ENCODE measurements around the gene GMPR. TPM values are rescaled to one million over a fixed set of nuclear protein-coding genes. Genes with fewer than 3 reads are reported as not detected.

GMPR gene
- total and polyA plus RNA-seq, 8 donors = 9.8 to 46.3 (median 26.9) TPM

DNA sequence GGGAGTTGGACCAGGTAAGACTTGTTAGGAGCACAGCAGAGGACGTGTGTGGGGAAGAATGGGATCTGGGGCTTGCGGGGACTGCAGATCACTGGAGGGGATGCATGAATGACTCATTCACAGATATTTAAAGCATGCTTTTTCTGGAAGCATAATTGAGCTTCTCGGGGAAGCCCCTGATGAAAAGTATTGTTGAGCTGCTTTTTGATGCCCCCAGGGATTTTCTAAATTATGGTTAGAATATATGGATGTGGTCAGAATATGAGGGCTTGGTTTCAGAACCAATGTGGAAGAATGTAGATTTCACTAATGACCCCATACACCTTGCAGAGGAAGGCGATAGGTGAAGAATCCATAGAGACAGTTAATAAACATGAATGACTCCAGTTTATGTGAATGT is 36.1 kb downstream of the GMPR start:
- Histone ChIP-seq H3K27ac (no peak overlapping the region), H3K36me3 (peaks cover 0 to 25% (median 9%) of the 10 kb centered on the region in 4 donors), H3K4me1 (peaks cover 10 to 28% (median 19%) of the 10 kb centered on the region in 4 donors), H3K9me3 (no peaks in the 10 kb centered on the region), H3K27me3 (no peaks in the 10 kb centered on the region), H3K4me3 (no peak overlapping the region)
- intact Hi-C loops (cut with DNase I; ENCODE audit: low total_unique reads) = no loop called here
- 80 to 92% (median 87%) methylated on average over 4 of the region's 4 CpGs for WGBS, 5 donors
- DNase-seq = no peak
- TF ChIP-seq EP300 (IDR thresholded peaks at IDR 0.05) (no peak), POLR2A (IDR thresholded peaks at IDR 0.05) (no peak)
- TF ChIP-seq, protein P1, sequence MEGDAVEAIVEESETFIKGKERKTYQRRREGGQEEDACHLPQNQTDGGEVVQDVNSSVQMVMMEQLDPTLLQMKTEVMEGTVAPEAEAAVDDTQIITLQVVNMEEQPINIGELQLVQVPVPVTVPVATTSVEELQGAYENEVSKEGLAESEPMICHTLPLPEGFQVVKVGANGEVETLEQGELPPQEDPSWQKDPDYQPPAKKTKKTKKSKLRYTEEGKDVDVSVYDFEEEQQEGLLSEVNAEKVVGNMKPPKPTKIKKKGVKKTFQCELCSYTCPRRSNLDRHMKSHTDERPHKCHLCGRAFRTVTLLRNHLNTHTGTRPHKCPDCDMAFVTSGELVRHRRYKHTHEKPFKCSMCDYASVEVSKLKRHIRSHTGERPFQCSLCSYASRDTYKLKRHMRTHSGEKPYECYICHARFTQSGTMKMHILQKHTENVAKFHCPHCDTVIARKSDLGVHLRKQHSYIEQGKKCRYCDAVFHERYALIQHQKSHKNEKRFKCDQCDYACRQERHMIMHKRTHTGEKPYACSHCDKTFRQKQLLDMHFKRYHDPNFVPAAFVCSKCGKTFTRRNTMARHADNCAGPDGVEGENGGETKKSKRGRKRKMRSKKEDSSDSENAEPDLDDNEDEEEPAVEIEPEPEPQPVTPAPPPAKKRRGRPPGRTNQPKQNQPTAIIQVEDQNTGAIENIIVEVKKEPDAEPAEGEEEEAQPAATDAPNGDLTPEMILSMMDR (IDR thresholded peaks at IDR 0.05) = no peak

DNA sequence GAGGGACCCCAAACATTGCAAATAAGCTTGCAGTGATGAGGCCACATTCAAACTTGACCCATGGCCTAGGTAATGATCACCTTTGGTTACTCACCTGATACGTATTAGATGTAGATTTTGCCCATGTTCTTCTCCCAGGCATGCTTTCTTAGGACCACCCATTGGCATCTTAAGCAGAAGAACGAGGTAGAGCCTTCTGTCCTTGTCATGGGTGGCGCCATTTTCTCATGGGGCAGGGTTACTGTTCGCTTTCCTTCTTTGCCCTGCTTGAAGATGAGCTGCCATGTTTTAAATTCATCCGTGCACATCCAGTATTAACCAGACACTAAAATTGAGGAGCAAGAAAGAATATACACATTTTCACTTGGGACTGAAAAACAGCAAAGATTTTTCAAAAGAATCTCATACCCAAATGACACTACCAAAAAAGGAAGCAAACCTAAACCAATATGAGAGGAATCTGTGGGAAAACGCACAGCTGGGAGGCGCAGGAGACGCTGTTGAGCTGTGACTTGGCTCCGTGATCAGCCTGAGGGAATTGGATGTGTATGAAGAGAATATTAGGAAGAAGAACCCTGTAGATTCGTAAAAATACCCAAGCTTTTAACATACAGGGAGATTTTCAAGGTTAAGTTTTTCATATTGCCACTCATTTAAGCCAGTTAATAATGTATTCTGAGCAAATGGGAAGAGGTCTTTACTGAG is 36.6 kb downstream of the GMPR start:
- no peak overlapping the region for H3K27ac ChIP-seq
- H3K9me3 ChIP-seq = no peaks in the 10 kb centered on the region
- H3K4me1 ChIP-seq = peaks cover 10 to 28% (median 19%) of the 10 kb centered on the region in 4 donors
- intact Hi-C loops (cut with DNase I; ENCODE audit: low total_unique reads) = no loop called here
- peaks cover 0 to 28% (median 9%) of the 10 kb centered on the region in 4 donors for H3K36me3 ChIP-seq
- WGBS, 5 donors = 88 to 94% (median 93%) methylated on average over 10 of the region's 10 CpGs
- H3K4me3 ChIP-seq = no peak overlapping the region
- no peaks in the 10 kb centered on the region for H3K27me3 ChIP-seq
- peak in 1 of 2 donors; percentile 53 for DNase-seq
- TF ChIP-seq POLR2A (IDR thresholded peaks at IDR 0.05) = no peak
- TF ChIP-seq, protein P1 (IDR thresholded peaks at IDR 0.05) = no peak
- TF ChIP-seq POLR2AphosphoS5 (IDR thresholded peaks at IDR 0.05) = no peak
- TF ChIP-seq EP300 (IDR thresholded peaks at IDR 0.05) = no peak

GRCh38 chr6:16277101-16277981 is 39.0 kb downstream of the GMPR start:
- peak overlapping the region in 3 of 5 donors; percentile 32 to 56 (median 50) for H3K27ac ChIP-seq
- H3K27me3 ChIP-seq = no peaks in the 10 kb centered on the region
- intact Hi-C loops (cut with DNase I; ENCODE audit: low total_unique reads) = no loop called here
- no peaks in the 10 kb centered on the region for H3K9me3 ChIP-seq
- H3K4me1 ChIP-seq = peaks cover 10 to 27% (median 19%) of the 10 kb centered on the region in 4 donors
- peak; percentile 73 to 91 for DNase-seq
- TF ChIP-seq, protein P1 (IDR thresholded peaks at IDR 0.05) = peak in 2 of 7 experiments; percentile 14 to 32
- TF ChIP-seq POLR2AphosphoS5 (IDR thresholded peaks at IDR 0.05) (peak in 1 of 3 donors; percentile 17), POLR2A (IDR thresholded peaks at IDR 0.05) (no peak), EP300 (IDR thresholded peaks at IDR 0.05) (no peak)
- H3K36me3 ChIP-seq = peaks cover 0 to 40% (median 9%) of the 10 kb centered on the region in 4 donors
- WGBS, 5 donors = 34 to 50% (median 38%) methylated on average over 18 of the region's 18 CpGs
- H3K4me3 ChIP-seq = no peak overlapping the region

DNA sequence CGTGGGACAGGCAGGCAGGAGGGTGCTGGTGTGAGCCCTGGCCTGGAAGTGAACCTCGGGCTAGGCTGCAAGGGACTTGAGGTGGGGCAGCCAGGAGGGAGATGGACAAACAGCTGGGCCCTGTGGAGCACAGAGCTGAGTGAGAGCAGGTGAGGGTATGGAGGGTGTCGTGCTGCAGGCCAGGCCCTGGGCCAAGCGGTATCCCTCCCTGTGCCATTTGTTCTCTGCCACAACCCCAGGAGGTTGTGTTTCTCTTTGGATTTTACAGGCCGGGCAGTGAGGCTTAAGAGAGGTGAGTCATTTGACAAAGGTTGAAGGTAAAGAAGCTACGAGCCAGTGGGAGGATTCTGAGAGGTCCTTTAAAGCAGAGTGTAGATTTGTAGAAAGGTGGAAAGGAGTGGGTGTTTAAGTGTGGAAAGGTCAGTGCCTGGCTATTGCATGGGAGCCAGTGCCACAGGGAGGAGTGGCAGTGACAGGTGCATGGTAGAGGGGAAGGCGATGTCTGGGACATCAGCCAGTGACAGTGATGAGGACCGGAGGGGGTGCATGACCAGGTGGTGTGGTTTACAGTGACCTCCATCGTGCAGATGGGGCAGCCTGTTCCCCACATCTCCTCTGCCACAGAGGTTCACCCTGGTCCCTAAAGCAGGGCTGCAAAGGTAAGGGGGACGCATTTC is 39.8 kb downstream of the GMPR start:
- Histone ChIP-seq H3K27me3 (no peaks in the 10 kb centered on the region), H3K36me3 (peaks cover 0 to 40% (median 9%) of the 10 kb centered on the region in 4 donors), H3K27ac (peak overlapping the region in 2 of 5 donors; percentile 32 to 56), H3K9me3 (no peaks in the 10 kb centered on the region), H3K4me1 (peaks cover 10 to 21% (median 17%) of the 10 kb centered on the region in 4 donors), H3K4me3 (no peak overlapping the region)
- WGBS, 5 donors = 65 to 77% (median 75%) methylated on average over 8 to 10 of the region's 10 CpGs
- intact Hi-C loops (cut with DNase I; ENCODE audit: low total_unique reads) = no loop called here
- TF ChIP-seq, protein P1 (IDR thresholded peaks at IDR 0.05) = no peak
- TF ChIP-seq POLR2A (IDR thresholded peaks at IDR 0.05) (no peak), POLR2AphosphoS5 (IDR thresholded peaks at IDR 0.05) (no peak)
- DNase-seq = peak in 1 of 2 donors; percentile 32
